Measurements from ENCODE around the gene VILL. TPM values are rescaled to one million over a fixed set of nuclear protein-coding genes. Genes with fewer than 3 reads are reported as not detected.

The VILL gene
- total and polyA plus RNA-seq, 2 donors (not counting 1 experiment from before 2014, with no cell fraction given) = 2.0 to 9.4 TPM

DNA sequence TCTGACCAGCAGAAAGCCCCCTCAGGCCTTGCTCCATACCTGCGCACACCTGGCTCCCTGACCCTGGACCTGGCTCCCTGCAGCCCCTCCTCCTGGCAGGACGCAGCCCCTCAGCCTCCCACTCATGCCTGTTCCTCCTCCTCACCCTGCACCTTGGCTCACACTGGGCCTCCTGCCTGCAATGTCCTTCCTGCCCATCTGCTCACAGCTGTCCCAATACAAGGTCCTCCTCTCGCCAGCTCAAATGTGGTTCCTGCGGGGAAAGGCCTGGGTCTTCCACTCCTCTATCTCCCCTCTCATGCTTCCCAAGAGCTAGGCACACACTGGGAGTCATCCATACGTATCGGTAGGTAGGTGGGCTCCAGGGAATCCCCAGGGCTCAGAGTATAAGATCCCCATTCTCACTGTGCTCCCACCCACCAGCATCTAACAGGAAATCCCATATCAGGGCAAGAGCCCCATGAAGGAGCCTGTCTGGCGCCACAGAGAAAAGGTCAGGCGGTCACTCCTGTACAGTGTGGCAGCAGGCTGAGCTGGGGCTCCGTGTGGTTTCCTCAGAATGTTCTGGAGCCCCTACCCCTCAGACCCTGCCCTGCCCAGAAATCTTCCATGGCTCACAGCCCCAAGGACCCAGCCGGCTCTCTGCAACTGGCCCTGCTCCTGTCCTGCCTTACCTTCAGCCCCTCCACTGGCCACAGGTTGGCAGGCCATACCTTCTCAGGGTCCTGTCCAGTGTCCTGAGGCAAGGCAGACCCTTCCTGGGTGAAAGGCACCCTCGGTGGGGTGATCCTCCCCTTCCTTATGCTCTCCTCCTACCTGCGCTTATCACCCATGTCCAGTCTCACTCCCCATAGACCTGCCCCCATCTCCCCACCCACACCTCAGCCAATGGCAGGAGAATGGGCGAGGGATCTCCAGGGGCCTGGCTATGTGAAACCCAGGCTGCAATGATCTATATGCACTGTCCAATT lies 28.0 kb downstream of the VILL start:
- TF ChIP-seq CTCF (conservative IDR thresholded peaks at IDR 0.05 in 1 of 2, IDR thresholded peaks at IDR 0.05 in 1 of 2; ENCODE audit: low read depth in 1 of 2, low read length in 2 of 2) = no peak
- no peak for TF ChIP-seq EZH2 (IDR thresholded peaks at IDR 0.05; ENCODE audit: low read length, missing control alignments)
- no peak overlapping the region for H2AFZ ChIP-seq (ENCODE audit: low read length)
- no peak overlapping the region for H3K27ac ChIP-seq (ENCODE audit: insufficient read depth, low read length)
- H3K9ac ChIP-seq (ENCODE audit: insufficient read depth, low read length) = no peak overlapping the region
- H3K4me2 ChIP-seq (ENCODE audit: extremely low read depth, insufficient read depth, low read length) = no peak overlapping the region
- H4K20me1 ChIP-seq (ENCODE audit: control insufficient read depth, extremely low read depth, insufficient read depth, low read length) = no peaks in the 10 kb centered on the region
- no peak overlapping the region for H3K4me3 ChIP-seq (replicated peaks in 1 of 4; ENCODE audit: control extremely low read depth in 1 of 4, insufficient read depth in 1 of 4, low read depth in 3 of 4, low read length in 4 of 4)
- no peaks in the 10 kb centered on the region for H3K9me3 ChIP-seq (ENCODE audit: control insufficient read depth, insufficient read depth, low read depth, low read length)
- no peaks in the 10 kb centered on the region for H3K4me1 ChIP-seq (ENCODE audit: control insufficient read depth, extremely low read depth, insufficient read depth, low read length)
- H3K79me2 ChIP-seq (ENCODE audit: control insufficient read depth, insufficient read depth, low read length) = no peaks in the 10 kb centered on the region
- H3K36me3 ChIP-seq (ENCODE audit: control insufficient read depth, insufficient read depth, low read length) = peaks cover 4% of the 10 kb centered on the region
- DNase-seq (ENCODE audit: low read depth in 2 of 2) = no peak
- no peaks in the 10 kb centered on the region for H3K27me3 ChIP-seq (ENCODE audit: control insufficient read depth, insufficient read depth, low read length)

DNA sequence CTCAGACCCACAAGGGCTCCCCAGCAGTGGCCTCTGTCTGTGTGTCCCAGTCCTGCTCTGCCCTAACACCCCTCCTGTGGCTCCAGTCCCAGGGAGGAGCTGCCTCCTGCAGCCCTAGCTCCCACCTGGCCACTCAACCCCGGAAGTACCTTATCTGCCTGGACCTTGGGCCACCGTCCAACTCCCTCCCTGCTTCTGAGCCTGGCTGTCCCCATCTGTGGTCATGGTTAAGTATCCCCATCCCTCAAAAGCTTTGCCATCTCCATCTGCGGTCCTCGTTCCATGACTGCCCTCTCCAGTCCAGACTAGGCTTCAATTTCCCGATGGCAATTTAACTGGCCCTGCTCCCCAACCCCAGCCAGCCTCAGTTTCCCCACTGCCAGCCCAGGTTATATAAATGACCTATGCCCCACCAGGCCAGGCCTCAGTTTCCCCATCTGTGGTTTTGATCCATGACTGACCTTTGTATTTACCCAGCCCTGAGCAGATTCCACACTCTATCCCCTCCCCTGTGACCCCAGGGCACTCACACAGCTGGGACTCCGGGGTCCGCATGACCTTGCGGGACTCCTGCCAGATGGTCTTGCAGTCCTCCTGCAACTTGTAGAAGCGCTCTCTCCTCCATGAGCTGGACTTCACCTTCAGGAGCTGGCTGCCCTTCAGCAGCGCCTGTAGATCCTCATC lies 29.2 kb downstream of the VILL start:
- no peaks in the 10 kb centered on the region for H3K27me3 ChIP-seq (ENCODE audit: control insufficient read depth, insufficient read depth, low read length)

More for the DNA sequence above, 29.2 kb downstream of the VILL start:
- TF ChIP-seq EZH2 (IDR thresholded peaks at IDR 0.05; ENCODE audit: low read length, missing control alignments) = no peak
- no peak for TF ChIP-seq CTCF (conservative IDR thresholded peaks at IDR 0.05 in 1 of 2, IDR thresholded peaks at IDR 0.05 in 1 of 2; ENCODE audit: low read depth in 1 of 2, low read length in 2 of 2)
- no peaks in the 10 kb centered on the region for H4K20me1 ChIP-seq (ENCODE audit: control insufficient read depth, extremely low read depth, insufficient read depth, low read length)
- H3K4me3 ChIP-seq (replicated peaks in 1 of 4; ENCODE audit: control extremely low read depth in 1 of 4, insufficient read depth in 1 of 4, low read depth in 3 of 4, low read length in 4 of 4) = no peak overlapping the region
- no peak overlapping the region for H3K27ac ChIP-seq (ENCODE audit: insufficient read depth, low read length)
- no peaks in the 10 kb centered on the region for H3K9me3 ChIP-seq (ENCODE audit: control insufficient read depth, insufficient read depth, low read depth, low read length)
- H3K4me1 ChIP-seq (ENCODE audit: control insufficient read depth, extremely low read depth, insufficient read depth, low read length) = no peaks in the 10 kb centered on the region
- H3K79me2 ChIP-seq (ENCODE audit: control insufficient read depth, insufficient read depth, low read length) = no peaks in the 10 kb centered on the region
- H3K36me3 ChIP-seq (ENCODE audit: control insufficient read depth, insufficient read depth, low read length) = peaks cover 4% of the 10 kb centered on the region
- H3K4me2 ChIP-seq (ENCODE audit: extremely low read depth, insufficient read depth, low read length) = no peak overlapping the region
- H3K9ac ChIP-seq (ENCODE audit: insufficient read depth, low read length) = no peak overlapping the region
- H2AFZ ChIP-seq (ENCODE audit: low read length) = no peak overlapping the region
- no peak for DNase-seq (ENCODE audit: low read depth in 2 of 2)

Measured in fibroblast of lung (primary cell).